Epithelial cell of esophagus (primary cell): Measurements from ENCODE around the gene DVL1.
"Not testable (repeated sequence)": the region's sequence is repeated elsewhere in the genome, so short reads cannot be mapped to it uniquely, and the experiment has no call there.

Experiments used
- DNase-seq: peaks from one replicate; pipeline ENCODE4 v3.0.0; 2010; ENCODE audit warnings: low read depth
- H3K4me3 ChIP-seq: 2 replicates; pipeline ENCODE4 v1.5.1; 2011; ENCODE audit warnings: mild to moderate bottlenecking, low read length, control low read depth
- TF ChIP-seq, protein P1 (sequence below): IDR thresholded peaks from 2 replicates; pipeline ENCODE4 v1.5.1; 2011; ENCODE audit warnings: low read depth, mild to moderate bottlenecking, low read length, control low read depth, inconsistent platforms; ENCODE audit not compliant: insufficient read depth; ENCODE audit errors: missing control alignments

Gene DVL1

DNA sequence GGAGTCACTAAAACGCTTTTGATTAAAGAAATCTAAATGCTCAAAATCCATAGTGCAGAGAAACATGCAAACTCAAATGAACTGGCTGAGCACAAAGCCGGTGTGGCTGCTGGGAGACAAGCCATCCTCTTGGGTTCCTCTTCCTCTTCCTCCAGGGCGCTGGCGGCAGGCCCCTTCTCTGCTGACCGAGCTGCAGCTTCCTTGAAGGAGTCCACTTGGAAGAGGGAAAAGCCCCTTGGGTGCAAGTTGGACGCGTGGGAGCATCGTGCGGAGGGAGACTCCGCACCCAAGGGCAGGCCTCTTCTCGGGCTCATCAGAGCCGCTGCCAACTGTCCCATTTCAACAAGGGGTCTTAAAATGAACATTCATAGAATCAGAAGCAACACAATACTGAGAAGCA lies 42.0 kb upstream of the DVL1 start:
- no peak for DNase-seq
- TF ChIP-seq, protein P1, sequence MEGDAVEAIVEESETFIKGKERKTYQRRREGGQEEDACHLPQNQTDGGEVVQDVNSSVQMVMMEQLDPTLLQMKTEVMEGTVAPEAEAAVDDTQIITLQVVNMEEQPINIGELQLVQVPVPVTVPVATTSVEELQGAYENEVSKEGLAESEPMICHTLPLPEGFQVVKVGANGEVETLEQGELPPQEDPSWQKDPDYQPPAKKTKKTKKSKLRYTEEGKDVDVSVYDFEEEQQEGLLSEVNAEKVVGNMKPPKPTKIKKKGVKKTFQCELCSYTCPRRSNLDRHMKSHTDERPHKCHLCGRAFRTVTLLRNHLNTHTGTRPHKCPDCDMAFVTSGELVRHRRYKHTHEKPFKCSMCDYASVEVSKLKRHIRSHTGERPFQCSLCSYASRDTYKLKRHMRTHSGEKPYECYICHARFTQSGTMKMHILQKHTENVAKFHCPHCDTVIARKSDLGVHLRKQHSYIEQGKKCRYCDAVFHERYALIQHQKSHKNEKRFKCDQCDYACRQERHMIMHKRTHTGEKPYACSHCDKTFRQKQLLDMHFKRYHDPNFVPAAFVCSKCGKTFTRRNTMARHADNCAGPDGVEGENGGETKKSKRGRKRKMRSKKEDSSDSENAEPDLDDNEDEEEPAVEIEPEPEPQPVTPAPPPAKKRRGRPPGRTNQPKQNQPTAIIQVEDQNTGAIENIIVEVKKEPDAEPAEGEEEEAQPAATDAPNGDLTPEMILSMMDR: no peak
- H3K4me3 ChIP-seq: no peak overlapping the region

DNA sequence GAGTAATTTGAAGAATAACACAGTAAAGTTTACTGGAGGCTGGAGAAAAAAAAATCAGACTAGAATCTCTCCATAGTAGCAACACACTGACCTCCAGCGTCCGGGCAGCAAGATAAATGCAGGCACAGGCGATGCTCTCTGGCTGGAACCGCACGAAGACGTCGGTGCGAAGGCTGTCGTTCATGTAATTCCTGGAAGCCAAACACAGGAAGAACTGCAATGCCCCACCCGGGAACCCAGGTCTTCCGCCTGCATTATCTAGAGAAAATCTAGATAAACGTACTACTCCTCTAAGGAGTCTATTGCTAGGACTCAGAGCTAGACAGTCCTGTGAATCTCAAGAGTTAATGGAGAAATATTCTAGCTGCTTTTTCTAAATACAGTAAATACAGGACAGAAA lies 41.5 kb upstream of the DVL1 start:
- TF ChIP-seq, protein P1: no peak
- no peak for DNase-seq
- H3K4me3 ChIP-seq: no peak overlapping the region

- no peak overlapping the region for H3K4me3 ChIP-seq
- DNase-seq: no peak
- TF ChIP-seq, protein P1: no peak
Observed at GRCh38 chr1:1388078-1388472, 38.9 kb upstream of the DVL1 start.

DNA sequence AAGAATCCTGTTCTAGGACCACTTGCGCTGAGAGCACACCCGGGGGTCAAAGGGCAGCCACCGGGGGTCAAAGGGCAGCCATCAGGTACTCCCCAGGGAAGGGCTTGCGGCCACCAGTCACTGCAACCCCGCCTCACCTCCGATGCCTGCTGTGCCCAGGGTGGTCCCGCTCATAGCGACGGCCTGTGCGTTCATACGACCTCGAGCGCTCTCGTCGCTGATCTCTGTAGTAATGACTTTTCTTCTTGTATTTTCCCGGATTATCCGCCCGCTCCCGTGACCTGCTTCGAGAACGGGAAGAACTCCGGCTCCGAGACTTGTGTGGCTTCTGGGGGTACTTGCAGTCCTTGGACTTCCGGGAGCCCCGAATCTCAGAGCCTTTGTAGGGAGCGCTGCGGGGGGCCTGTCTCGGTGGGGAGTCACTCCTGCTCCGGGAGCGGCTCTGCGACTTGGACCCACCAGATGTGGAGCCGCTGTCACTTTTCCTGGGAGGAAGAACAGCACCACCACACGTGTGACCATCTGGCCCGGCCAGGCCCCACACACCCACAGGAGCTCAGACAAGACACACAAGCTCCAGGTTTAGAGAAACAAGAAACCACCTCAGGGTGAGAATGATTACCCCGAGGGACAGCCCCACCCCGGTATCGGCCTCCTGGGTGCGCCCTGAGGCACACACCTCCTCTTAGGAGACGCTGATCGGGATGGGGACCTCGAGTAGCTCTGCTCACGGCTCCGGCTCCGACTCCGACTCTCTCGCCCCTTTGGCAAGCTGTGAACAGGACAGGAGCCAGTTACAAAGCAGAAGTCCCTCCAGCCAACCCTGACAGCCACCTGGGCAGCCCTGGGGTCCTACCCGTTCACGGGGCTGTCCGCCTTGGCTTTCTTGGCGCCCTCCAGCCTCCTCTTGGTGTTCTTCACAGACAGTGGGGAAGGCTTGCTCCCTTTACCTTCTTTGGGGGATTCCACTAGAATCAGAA lies 38.2 kb upstream of the DVL1 start:
- DNase-seq: no peak
- TF ChIP-seq, protein P1: no peak
- no peak overlapping the region for H3K4me3 ChIP-seq

DNA sequence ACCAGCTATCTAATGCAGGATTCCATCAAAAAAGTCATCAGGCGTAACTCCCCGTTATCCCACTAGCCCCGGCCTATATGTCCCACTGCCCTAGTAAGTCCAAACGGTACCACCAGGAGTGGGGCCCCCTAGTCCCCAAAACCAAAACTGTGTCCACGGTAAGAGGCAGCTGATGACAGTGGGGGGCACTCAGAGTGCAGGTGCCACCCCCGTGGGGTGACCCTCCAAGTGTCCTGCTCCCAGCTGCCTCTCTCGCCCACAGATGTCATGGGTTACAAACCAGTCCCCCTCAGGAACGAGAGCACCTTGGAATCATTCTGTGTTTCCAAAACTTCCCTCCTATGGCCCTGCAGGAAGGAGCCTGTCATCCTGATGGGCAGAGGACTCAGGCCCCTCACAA lies 36.7 kb upstream of the DVL1 start:
- TF ChIP-seq, protein P1: no peak
- no peak overlapping the region for H3K4me3 ChIP-seq
- no peak for DNase-seq

DNA sequence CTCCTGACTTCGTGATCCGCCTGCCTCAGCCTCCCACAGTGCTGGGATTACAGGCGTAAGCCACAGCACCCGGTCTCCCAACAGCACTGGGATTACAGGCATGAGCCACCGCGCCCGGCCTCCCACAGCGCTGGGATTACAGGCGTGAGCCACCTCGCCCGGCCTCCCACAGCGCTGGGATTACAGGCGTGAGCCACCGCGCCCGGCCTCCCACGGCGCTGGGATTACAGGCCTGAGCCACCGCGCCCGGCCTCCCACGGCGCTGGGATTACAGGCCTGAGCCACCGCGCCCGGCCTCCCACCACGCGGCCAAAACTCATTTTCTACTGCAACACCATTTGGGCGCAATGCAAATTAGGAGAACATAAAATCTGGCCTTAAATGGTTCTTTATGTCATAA lies 36.1 kb upstream of the DVL1 start:
- not testable (repeated sequence) for DNase-seq, H3K4me3 ChIP-seq

DNA sequence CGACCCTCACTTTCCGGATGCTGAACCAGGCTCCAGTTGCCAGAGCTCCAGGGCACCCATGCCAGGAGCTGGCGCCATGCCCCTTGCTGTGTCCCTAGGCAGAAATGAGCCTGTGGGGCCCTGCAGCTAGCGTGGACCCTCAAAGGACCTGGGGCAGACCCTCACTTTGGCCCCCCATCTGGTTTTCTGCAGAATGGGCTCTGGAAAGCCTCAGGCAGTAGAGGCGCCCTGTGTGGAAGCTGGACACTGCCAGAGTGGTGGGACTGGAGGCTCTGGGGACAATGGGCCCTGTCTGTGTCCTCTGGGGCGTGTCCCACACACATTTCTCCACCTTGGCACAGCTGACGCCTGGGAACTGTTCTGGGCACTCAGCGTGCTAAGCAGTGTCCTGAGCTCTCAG lies 32.1 kb upstream of the DVL1 start:
- no peak for DNase-seq

More for the DNA sequence above, 32.1 kb upstream of the DVL1 start:
- H3K4me3 ChIP-seq: no peak overlapping the region
- TF ChIP-seq, protein P1: no peak
